Activated CD8-positive, alpha-beta T cell treated with anti-CD3 and anti-CD28 coated beads, Interleukin-2, amount 10 ng/mL, durations not matched to agents 7 days and 5 days (primary cell): Measurements from ENCODE around the gene PRODH2. TPM values are rescaled to one million over a fixed set of nuclear protein-coding genes. Genes with fewer than 3 reads are reported as not detected.
A peak's percentile ranks its signal among the peaks of the same experiment; 100 is the strongest.

Source experiments
- ATAC-seq: fragments of 150-1000 bp; cut with Tn5 transposase; one replicate; pipeline ENCODE4 v1.10.0; 2021; ENCODE audit warnings: moderate library complexity
- CTCF ChIA-PET: fragments of 350-600 bp; sonication (Branson Sonifier 250); formaldehyde crosslinking; loops from one replicate; lab custom pipeline; 2021; ENCODE audit warnings: antibody characterized with exemption; lab: Charles Lee
- POLR2A ChIA-PET: fragments of 350-600 bp; sonication (Branson Sonifier 250); formaldehyde crosslinking; loops from one replicate; lab custom pipeline; 2021; ENCODE audit warnings: antibody characterized with exemption; lab: Charles Lee
- DNase-seq: peaks from one replicate; pipeline ENCODE4 v3.0.0-alpha.2; 2020
- H3K27ac Mint-ChIP-seq: one replicate; pipeline ENCODE4 v1.8.0; 2021; ENCODE audit warnings: mild to moderate bottlenecking, mixed read lengths
- H3K27me3 Mint-ChIP-seq: one replicate; pipeline ENCODE4 v1.8.0; 2021; ENCODE audit warnings: low read depth, mixed read lengths
- H3K36me3 Mint-ChIP-seq: one replicate; pipeline ENCODE4 v1.8.0; 2021; ENCODE audit warnings: low read depth, mixed read lengths
- H3K4me1 Mint-ChIP-seq: one replicate; pipeline ENCODE4 v1.8.0; 2021; ENCODE audit warnings: low read depth, mixed read lengths
- H3K4me3 Mint-ChIP-seq: one replicate; pipeline ENCODE4 v1.8.0; 2021; ENCODE audit warnings: mild to moderate bottlenecking, mixed read lengths
- H3K9me3 Mint-ChIP-seq: one replicate; pipeline ENCODE4 v1.8.0; 2022; ENCODE audit warnings: mixed read lengths; ENCODE audit not compliant: insufficient read depth
- total RNA-seq, 2 experiments: library from RNA; stranded (reverse); gene quantifications; one replicate each; pipeline ENCODE4 v1.2.3, GENCODE V29; 2021

Gene PRODH2
- total RNA-seq, 2 experiments from 2014 or later, result not detected

GRCh38 chr19:35851213-35852028 lies 38.8 kb upstream of the PRODH2 start:
- Mint-ChIP-seq H3K9me3 (no peaks in the 10 kb centered on the region), H3K36me3 (peaks cover 3% of the 10 kb centered on the region), H3K27ac (no peak overlapping the region), H3K4me3 (no peak overlapping the region), H3K27me3 (peaks cover 37% of the 10 kb centered on the region), H3K4me1 (peaks cover 5% of the 10 kb centered on the region)
- CTCF ChIA-PET, result no interaction called here
- ATAC-seq (no peak), DNase-seq (peak; percentile 30)
- POLR2A ChIA-PET, result no interaction called here

GRCh38 chr19:35848919-35849505 lies 36.4 kb upstream of the PRODH2 start:
- Mint-ChIP-seq H3K9me3 (no peaks in the 10 kb centered on the region), H3K27ac (no peak overlapping the region)

DNA sequence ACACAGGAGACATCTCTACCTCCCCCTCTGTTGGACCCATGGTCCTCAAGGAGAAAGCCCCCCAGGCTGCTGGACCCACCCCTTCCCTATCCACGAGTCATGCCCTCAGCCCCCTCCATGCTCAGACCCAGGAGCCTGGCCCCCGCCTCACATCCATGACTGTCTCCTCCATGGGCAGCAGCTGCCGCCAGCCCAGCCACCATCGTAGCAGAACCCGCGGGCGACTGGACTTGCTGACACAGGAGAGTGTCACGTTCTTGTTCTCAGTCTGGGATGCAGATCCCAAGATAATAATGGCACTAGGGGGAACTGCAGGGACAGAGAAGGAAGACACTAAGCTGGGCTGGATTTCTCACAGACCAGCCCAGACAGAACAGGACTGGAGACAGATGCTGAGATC lies 35.8 kb upstream of the PRODH2 start:
- H3K9me3 Mint-ChIP-seq, result no peaks in the 10 kb centered on the region
- no peak for DNase-seq
- H3K4me1 Mint-ChIP-seq, result peaks cover 17% of the 10 kb centered on the region
- peaks cover 9% of the 10 kb centered on the region for H3K36me3 Mint-ChIP-seq
- ChIA-PET POLR2A (no interaction called here), CTCF (no interaction called here)
- ATAC-seq, result no peak
- peaks cover 49% of the 10 kb centered on the region for H3K27me3 Mint-ChIP-seq
- no peak overlapping the region for H3K4me3 Mint-ChIP-seq
- H3K27ac Mint-ChIP-seq, result no peak overlapping the region

More at GRCh38 chr19:35848919-35849505, 36.4 kb upstream of the PRODH2 start:
- H3K36me3 Mint-ChIP-seq, result peaks cover 9% of the 10 kb centered on the region
- peaks cover 44% of the 10 kb centered on the region for H3K27me3 Mint-ChIP-seq
- CTCF ChIA-PET, result no interaction called here
- POLR2A ChIA-PET, result no interaction called here
- ATAC-seq (no peak), DNase-seq (no peak)
- no peak overlapping the region for H3K4me3 Mint-ChIP-seq
- peaks cover 17% of the 10 kb centered on the region for H3K4me1 Mint-ChIP-seq

DNA sequence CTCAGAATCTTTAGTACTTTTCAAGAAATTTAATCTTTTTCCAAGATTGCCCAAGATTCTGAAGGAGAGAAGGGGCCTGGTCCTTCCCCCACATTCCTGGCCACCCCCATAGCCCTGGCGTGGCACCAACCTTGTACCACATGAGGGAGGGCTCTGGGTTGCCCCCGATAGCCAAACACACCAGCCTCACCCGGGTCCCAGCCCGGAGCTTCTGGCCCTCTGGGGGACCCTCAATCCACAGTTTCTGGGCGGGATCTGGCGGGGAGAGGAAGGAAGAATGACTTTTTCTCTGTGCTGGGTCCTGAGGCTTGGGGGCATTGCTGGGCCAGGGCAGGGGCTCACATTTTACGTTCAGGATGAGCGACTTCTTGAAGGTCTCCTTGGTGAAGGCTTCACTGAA lies 35.3 kb upstream of the PRODH2 start:
- ATAC-seq, result no peak
- H3K4me3 Mint-ChIP-seq, result no peak overlapping the region
- DNase-seq, result no peak
- H3K4me1 Mint-ChIP-seq, result peaks cover 17% of the 10 kb centered on the region
- H3K36me3 Mint-ChIP-seq, result peaks cover 9% of the 10 kb centered on the region
- H3K27ac Mint-ChIP-seq, result no peak overlapping the region
- peaks cover 51% of the 10 kb centered on the region for H3K27me3 Mint-ChIP-seq
- ChIA-PET POLR2A (no interaction called here), CTCF (no interaction called here)
- no peaks in the 10 kb centered on the region for H3K9me3 Mint-ChIP-seq

- Mint-ChIP-seq H3K27me3 (peaks cover 52% of the 10 kb centered on the region), H3K27ac (no peak overlapping the region), H3K36me3 (peaks cover 9% of the 10 kb centered on the region), H3K9me3 (no peaks in the 10 kb centered on the region), H3K4me3 (no peak overlapping the region), H3K4me1 (peaks cover 17% of the 10 kb centered on the region)
- DNase-seq (peak; percentile 30), ATAC-seq (peak; percentile 6)
- ChIA-PET POLR2A (no interaction called here), CTCF (no interaction called here)
Observed at GRCh38 chr19:35846038-35846668, 33.5 kb upstream of the PRODH2 start.

GRCh38 chr19:35845215-35846037 lies 32.8 kb upstream of the PRODH2 start:
- Mint-ChIP-seq H3K4me3 (peak overlapping the region; percentile 30), H3K36me3 (peaks cover 9% of the 10 kb centered on the region), H3K27me3 (peaks cover 49% of the 10 kb centered on the region), H3K27ac (no peak overlapping the region), H3K9me3 (no peaks in the 10 kb centered on the region), H3K4me1 (peaks cover 15% of the 10 kb centered on the region)
- DNase-seq (peak; percentile 26), ATAC-seq (peak; percentile 51)
- ChIA-PET CTCF (no interaction called here), POLR2A (interaction anchor here (0.7 kb wide), 1 partner anchor 172 kb away, joined by 5 read pairs; no protein-coding TSS in a partner anchor)

DNA sequence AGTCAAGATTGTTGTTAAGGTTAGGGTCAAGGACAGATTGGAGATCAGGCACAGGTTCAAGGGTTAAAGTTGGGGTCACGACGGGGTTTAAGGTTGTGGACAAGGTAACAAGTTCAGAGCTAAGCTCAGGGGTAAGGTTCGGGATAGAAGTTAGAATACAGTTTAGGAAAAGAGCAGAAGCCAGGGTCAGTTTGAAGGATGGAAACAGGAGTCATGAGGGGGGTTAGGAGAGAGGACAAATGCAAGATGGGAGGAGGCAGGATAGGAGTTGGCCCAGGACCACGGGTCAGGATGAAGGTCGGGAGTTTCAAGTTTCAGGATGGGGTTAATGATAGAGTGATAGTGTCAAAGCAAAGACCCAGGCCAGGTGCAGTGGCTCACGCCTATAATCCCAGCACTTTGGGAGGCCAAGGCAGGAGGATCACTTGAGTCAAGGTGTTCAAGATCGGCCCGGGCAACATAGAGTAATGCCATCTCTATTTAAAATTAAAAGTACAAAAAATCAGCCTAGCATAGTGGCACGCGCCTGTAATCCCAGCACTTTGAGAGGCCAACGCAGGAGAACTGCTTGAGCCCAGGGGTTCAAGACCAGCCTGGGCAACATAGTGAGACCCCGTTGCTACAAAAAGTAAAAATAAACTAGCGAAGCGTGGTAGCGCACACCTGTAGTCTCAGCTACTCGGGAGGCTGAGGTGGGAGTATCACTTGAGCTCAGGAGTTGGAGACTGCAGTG lies 32.0 kb upstream of the PRODH2 start:
- Mint-ChIP-seq H3K9me3 (no peaks in the 10 kb centered on the region), H3K27ac (no peak overlapping the region)
- POLR2A ChIA-PET, result interaction anchor here (0.7 kb wide), 1 partner anchor 171 kb away, joined by 5 read pairs; no protein-coding TSS in a partner anchor

DNA sequence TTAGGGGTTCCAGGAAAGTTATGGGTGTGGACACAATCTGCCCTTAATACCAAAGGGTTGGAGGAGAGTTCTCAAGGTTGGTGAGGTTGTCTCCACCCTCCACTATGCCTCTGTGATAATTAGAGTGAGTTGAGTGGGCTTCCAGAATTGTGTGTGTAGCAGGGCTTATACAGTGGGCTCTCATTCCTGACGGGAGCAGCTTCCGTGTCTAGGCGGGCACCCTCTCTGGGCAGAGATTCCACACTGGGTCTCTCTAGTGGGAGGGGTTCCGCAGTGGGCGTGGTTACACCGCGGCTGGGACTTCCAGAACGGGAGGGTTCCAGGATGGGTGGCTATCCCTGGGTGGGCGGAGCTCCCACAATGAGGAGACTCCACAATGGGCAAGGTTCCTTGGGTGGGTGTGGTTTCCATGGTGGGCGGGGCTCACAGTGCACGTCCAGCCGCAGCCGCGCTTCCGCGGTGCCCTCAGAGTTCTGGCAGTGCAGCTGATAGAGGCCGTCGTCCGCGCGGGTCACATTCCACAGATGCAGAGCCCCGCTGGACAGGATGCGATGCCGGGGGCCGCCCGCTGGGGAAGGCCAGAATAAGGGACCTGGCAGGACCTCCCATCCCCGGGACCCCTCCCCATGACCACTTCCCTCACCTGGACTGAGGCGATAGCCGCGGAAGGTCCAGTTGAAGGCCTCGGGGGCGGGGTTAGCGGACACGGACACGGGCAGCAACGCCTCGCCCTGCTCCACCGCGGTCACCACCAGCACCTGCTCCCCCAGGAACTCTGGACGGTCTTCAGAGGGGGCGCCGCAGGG lies 31.2 kb upstream of the PRODH2 start:
- Mint-ChIP-seq H3K4me3 (no peak overlapping the region), H3K9me3 (no peaks in the 10 kb centered on the region), H3K4me1 (peaks cover 15% of the 10 kb centered on the region), H3K27me3 (peaks cover 49% of the 10 kb centered on the region), H3K36me3 (peaks cover 9% of the 10 kb centered on the region), H3K27ac (no peak overlapping the region)
- ChIA-PET CTCF (no interaction called here), POLR2A (no interaction called here)
- DNase-seq, result no peak
- ATAC-seq, result no peak

More for the DNA sequence above, 32.0 kb upstream of the PRODH2 start:
- Mint-ChIP-seq H3K27me3 (peaks cover 49% of the 10 kb centered on the region), H3K36me3 (peaks cover 9% of the 10 kb centered on the region), H3K4me1 (peaks cover 15% of the 10 kb centered on the region), H3K4me3 (peak overlapping the region; percentile 30)
- CTCF ChIA-PET, result no interaction called here
- ATAC-seq, result no peak
- no peak for DNase-seq

DNA sequence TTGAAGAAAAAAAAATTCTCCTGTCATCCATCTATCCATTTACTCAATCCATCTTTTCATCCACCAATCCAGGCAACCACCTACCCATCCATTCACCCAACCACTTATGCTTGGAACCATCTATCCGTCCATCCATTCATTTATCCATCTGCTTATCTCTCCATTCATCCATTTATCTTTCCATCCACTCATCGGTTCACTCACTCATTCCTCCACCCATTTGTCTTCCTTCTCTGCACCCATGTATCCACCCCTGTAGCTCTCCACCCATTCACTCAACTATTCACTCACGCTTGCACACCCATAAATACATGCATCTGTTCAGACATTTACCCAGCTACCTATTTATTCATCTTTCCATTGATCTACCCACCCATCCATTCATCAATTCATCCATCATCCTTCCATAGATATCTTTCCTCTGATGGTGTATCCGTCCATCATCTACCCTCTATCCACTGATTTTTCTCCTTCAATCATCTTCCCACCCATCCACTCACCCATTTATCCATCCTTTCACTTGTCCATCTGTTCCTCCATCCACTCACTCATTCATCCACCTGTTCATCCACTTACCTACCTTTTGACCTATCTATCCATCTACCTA lies 30.1 kb upstream of the PRODH2 start:
- Mint-ChIP-seq H3K36me3 (peaks cover 9% of the 10 kb centered on the region), H3K27me3 (peaks cover 43% of the 10 kb centered on the region), H3K4me3 (no peak overlapping the region), H3K4me1 (peaks cover 15% of the 10 kb centered on the region), H3K9me3 (no peaks in the 10 kb centered on the region), H3K27ac (no peak overlapping the region)
- no peak for ATAC-seq
- DNase-seq, result no peak
- POLR2A ChIA-PET, result no interaction called here
- CTCF ChIA-PET, result no interaction called here

DNA sequence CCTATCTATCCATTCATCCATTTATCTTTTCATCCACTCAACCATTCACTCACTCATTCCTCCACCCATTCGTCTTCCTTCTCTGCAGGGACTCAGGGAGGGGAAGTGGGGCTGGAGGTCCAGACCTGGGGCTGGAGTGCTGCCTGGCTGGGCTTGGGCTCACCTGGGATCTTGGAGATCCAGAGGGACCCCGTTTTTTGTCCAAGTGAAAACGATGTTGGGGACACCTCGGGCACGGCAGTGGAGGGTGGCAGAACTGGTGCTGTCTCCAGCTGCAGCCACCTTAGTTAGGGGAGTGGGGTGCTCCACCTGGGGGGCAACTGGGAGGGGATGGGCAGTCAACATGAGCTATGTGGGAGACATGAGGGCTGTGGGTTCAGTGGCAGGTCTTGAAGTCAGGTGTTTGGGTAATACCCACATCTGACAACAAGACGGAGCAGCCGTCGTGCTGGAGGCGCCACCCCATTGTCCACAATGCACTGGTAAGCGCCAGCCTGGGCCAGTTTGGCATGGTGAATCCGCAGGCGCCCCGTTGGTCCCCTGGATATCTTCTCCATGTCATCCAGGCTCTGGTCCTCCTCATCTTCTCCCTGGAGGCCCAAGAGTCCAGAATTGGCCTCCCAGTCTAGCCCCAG lies 29.4 kb upstream of the PRODH2 start:
- peaks cover 43% of the 10 kb centered on the region for H3K27me3 Mint-ChIP-seq
- H3K36me3 Mint-ChIP-seq, result peaks cover 9% of the 10 kb centered on the region
- CTCF ChIA-PET, result no interaction called here
- H3K9me3 Mint-ChIP-seq, result no peaks in the 10 kb centered on the region
- POLR2A ChIA-PET, result no interaction called here
- no peak for DNase-seq
- no peak for ATAC-seq
- no peak overlapping the region for H3K4me3 Mint-ChIP-seq
- H3K4me1 Mint-ChIP-seq, result peaks cover 15% of the 10 kb centered on the region
- no peak overlapping the region for H3K27ac Mint-ChIP-seq
